Measurements from ENCODE around the gene GLI3.

Gene GLI3

GRCh38 chr7:42242381-42242780 lies 5.4 kb upstream of the GLI3 start:
- no peak for DNase-seq (ENCODE audit: extremely low spot score)
- POLR2A ChIA-PET, result no interaction called here
- no peak for TF ChIP-seq TARDBP (IDR thresholded peaks at IDR 0.05)
- no peak for TF ChIP-seq BHLHE40 (IDR thresholded peaks at IDR 0.05; ENCODE audit: borderline replicate concordance)
- TF ChIP-seq L3MBTL2 (conservative IDR thresholded peaks at IDR 0.05), result no peak
- no peak for TF ChIP-seq CTBP1 (IDR thresholded peaks at IDR 0.05; ENCODE audit: borderline replicate concordance)
- TF ChIP-seq ZNF384 (IDR thresholded peaks at IDR 0.05), result no peak
- TF ChIP-seq LEF1 (IDR thresholded peaks at IDR 0.05; ENCODE audit: borderline replicate concordance), result no peak
- TF ChIP-seq SP1 (IDR thresholded peaks at IDR 0.05), result no peak
- TF ChIP-seq FOXA1 (IDR thresholded peaks at IDR 0.05), result no peak
- TF ChIP-seq SUZ12 (IDR thresholded peaks at IDR 0.05), result no peak
- TF ChIP-seq ELF4 (IDR thresholded peaks at IDR 0.05), result no peak

DNA sequence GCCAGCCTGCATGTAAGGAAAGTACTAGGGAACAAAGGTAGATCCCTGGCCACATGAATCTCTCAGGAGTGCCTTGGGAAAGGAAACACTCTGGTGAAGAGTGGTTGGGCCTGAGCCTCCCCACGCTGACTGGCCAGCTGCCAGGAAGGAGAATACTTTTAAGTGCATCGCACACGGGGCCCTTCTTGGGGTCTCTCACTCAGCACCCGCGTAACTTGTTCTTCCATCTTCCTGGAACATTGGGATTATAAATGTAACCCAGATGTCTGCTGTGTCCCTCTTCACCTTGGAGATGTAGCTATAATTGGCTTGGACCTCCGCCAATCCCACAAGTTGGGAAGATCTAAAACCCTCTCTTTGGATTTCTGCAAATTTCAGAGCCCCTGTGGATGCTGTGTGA lies 4.4 kb upstream of the GLI3 start:
- TF ChIP-seq TARDBP (IDR thresholded peaks at IDR 0.05) (no peak), L3MBTL2 (conservative IDR thresholded peaks at IDR 0.05) (no peak), CTBP1 (IDR thresholded peaks at IDR 0.05; ENCODE audit: borderline replicate concordance) (no peak), PKNOX1 (IDR thresholded peaks at IDR 0.05) (no peak), NFRKB (IDR thresholded peaks at IDR 0.05) (no peak), FOXA1 (IDR thresholded peaks at IDR 0.05) (no peak), LEF1 (IDR thresholded peaks at IDR 0.05; ENCODE audit: borderline replicate concordance) (no peak), ELF4 (IDR thresholded peaks at IDR 0.05) (no peak), FOXK2 (IDR thresholded peaks at IDR 0.05) (no peak), SP1 (IDR thresholded peaks at IDR 0.05) (no peak), ARNT (IDR thresholded peaks at IDR 0.05) (no peak), FOXM1 (IDR thresholded peaks at IDR 0.05; ENCODE audit: borderline replicate concordance) (no peak), SUZ12 (IDR thresholded peaks at IDR 0.05) (no peak), ZNF384 (IDR thresholded peaks at IDR 0.05) (no peak), BHLHE40 (IDR thresholded peaks at IDR 0.05; ENCODE audit: borderline replicate concordance) (no peak), HDGF (IDR thresholded peaks at IDR 0.05; ENCODE audit: borderline replicate concordance) (no peak)
- CTCF ChIA-PET, result no interaction called here
- POLR2A ChIA-PET, result no interaction called here
- DNase-seq (ENCODE audit: extremely low spot score), result no peak

More at GRCh38 chr7:42242381-42242780, 5.4 kb upstream of the GLI3 start:
- CTCF ChIA-PET, result no interaction called here

DNA sequence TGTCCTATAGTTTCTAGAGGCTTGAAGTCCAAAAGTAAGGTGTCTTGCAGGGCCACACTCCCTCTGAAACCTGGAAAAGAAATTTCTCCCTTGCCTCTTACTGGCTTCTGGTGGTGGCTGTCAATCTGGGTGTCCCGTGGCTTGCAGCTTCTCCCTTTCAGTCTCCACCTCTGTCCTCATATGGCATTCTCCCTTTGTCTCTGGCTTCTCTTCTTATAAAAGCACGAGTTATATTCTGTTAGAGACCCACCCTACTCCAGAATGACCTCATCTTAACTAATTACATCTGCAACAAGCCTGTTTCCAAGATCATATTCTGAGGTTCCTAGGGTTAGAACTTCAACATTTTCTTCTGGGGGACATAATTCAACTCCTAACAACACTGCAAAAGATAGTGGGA lies 3.4 kb upstream of the GLI3 start:
- TF ChIP-seq BHLHE40 (IDR thresholded peaks at IDR 0.05; ENCODE audit: borderline replicate concordance) (no peak), L3MBTL2 (conservative IDR thresholded peaks at IDR 0.05) (no peak), PKNOX1 (IDR thresholded peaks at IDR 0.05) (peak; percentile 58), CTBP1 (IDR thresholded peaks at IDR 0.05; ENCODE audit: borderline replicate concordance) (no peak)
- POLR2A ChIA-PET, result no interaction called here
- CTCF ChIA-PET, result no interaction called here
- DNase-seq (ENCODE audit: extremely low spot score), result no peak

- POLR2A ChIA-PET, result interaction anchor here (0.7 to 1.0 kb wide), 4 partner anchors 24 to 606 kb away, joined by 3 read pairs; no protein-coding TSS in a partner anchor
- TF ChIP-seq LEF1 (IDR thresholded peaks at IDR 0.05; ENCODE audit: borderline replicate concordance), result no peak
- no peak for TF ChIP-seq FOXK2 (IDR thresholded peaks at IDR 0.05)
- TF ChIP-seq CTBP1 (IDR thresholded peaks at IDR 0.05; ENCODE audit: borderline replicate concordance), result no peak
- no peak for TF ChIP-seq HDGF (IDR thresholded peaks at IDR 0.05; ENCODE audit: borderline replicate concordance)
- TF ChIP-seq NFRKB (IDR thresholded peaks at IDR 0.05), result no peak
- no peak for TF ChIP-seq FOXM1 (IDR thresholded peaks at IDR 0.05; ENCODE audit: borderline replicate concordance)
- no peak for TF ChIP-seq TARDBP (IDR thresholded peaks at IDR 0.05)
- TF ChIP-seq SUZ12 (IDR thresholded peaks at IDR 0.05), result no peak
- TF ChIP-seq FOXA1 (IDR thresholded peaks at IDR 0.05), result no peak
- TF ChIP-seq ZNF384 (IDR thresholded peaks at IDR 0.05), result no peak
- TF ChIP-seq L3MBTL2 (conservative IDR thresholded peaks at IDR 0.05), result no peak; the same call in 1 of the 2 replicates
- TF ChIP-seq BHLHE40 (IDR thresholded peaks at IDR 0.05; ENCODE audit: borderline replicate concordance), result no peak
- TF ChIP-seq SP1 (IDR thresholded peaks at IDR 0.05), result no peak
- TF ChIP-seq ELF4 (IDR thresholded peaks at IDR 0.05), result no peak
- no peak for TF ChIP-seq PKNOX1 (IDR thresholded peaks at IDR 0.05)
- DNase-seq (ENCODE audit: extremely low spot score), result peak; percentile 28
- CTCF ChIA-PET, result no interaction called here
These were observed 1.8 kb upstream of the GLI3 start for GRCh38 chr7:42238709-42239366.

GRCh38 chr7:42237811-42238541 lies 967 bp upstream of the GLI3 start:
- TF ChIP-seq NFRKB (IDR thresholded peaks at IDR 0.05), result no peak
- no peak for TF ChIP-seq L3MBTL2 (conservative IDR thresholded peaks at IDR 0.05)
- no peak for TF ChIP-seq TARDBP (IDR thresholded peaks at IDR 0.05)
- no peak for TF ChIP-seq ARNT (IDR thresholded peaks at IDR 0.05)
- no peak for TF ChIP-seq SUZ12 (IDR thresholded peaks at IDR 0.05)
- no peak for TF ChIP-seq LEF1 (IDR thresholded peaks at IDR 0.05; ENCODE audit: borderline replicate concordance)
- TF ChIP-seq ZNF384 (IDR thresholded peaks at IDR 0.05), result no peak
- TF ChIP-seq FOXM1 (IDR thresholded peaks at IDR 0.05; ENCODE audit: borderline replicate concordance), result no peak
- no peak for TF ChIP-seq BHLHE40 (IDR thresholded peaks at IDR 0.05; ENCODE audit: borderline replicate concordance)
- TF ChIP-seq HDGF (IDR thresholded peaks at IDR 0.05; ENCODE audit: borderline replicate concordance), result no peak
- TF ChIP-seq FOXK2 (IDR thresholded peaks at IDR 0.05), result no peak
- no peak for TF ChIP-seq ELF4 (IDR thresholded peaks at IDR 0.05)
- TF ChIP-seq FOXA1 (IDR thresholded peaks at IDR 0.05), result no peak
- no peak for TF ChIP-seq SP1 (IDR thresholded peaks at IDR 0.05)
- no peak for TF ChIP-seq PKNOX1 (IDR thresholded peaks at IDR 0.05)
- no peak for TF ChIP-seq CTBP1 (IDR thresholded peaks at IDR 0.05; ENCODE audit: borderline replicate concordance)
- DNase-seq (ENCODE audit: extremely low spot score), result peak; percentile 38
- POLR2A ChIA-PET, result interaction anchor here (0.7 to 1.0 kb wide), 4 partner anchors 25 to 607 kb away, joined by 3 read pairs; no protein-coding TSS in a partner anchor
- CTCF ChIA-PET, result no interaction called here
